Right lobe of liver (tissue), 6 donors: ENCODE measurements around the gene PVALEF. TPM values are rescaled to one million over a fixed set of nuclear protein-coding genes. Genes with fewer than 3 reads are reported as not detected.

Source experiments
- ATAC-seq, 4 donors: fragments of 200-7000 bp; cut with Tn5 transposase; one replicate each; pipeline ENCODE4 v1.9.1; 2020; ENCODE audit warnings: mild to moderate bottlenecking in 4 of 4, moderate library complexity in 4 of 4
- DNase-seq, 3 donors: peaks; one replicate each; pipeline ENCODE4 v3.0.0-alpha.2; 2020
- H3K27ac ChIP-seq, 3 donors: fragments of 200-600 bp; one replicate each; pipeline ENCODE4 v1.8.0; 2022
- H3K27me3 ChIP-seq, 2 donors: fragments of 200-600 bp; one replicate each; pipeline ENCODE4 v1.8.0; 2022
- H3K36me3 ChIP-seq, 4 donors: fragments of 200-600 bp; sonication (generic) in 1 of 4; one replicate each; pipeline versions ENCODE4 v1.5.1 to v1.8.0; 2017 to 2022; ENCODE audit warnings: control low read depth in 1 of 4
- H3K4me1 ChIP-seq, 4 donors: fragments of 200-600 bp; sonication (generic) in 1 of 4; one replicate each; pipeline versions ENCODE4 v1.5.1 to v1.8.0; 2017 to 2022; ENCODE audit warnings: control low read depth in 1 of 4
- H3K4me3 ChIP-seq, 3 donors: fragments of 200-600 bp; one replicate each; pipeline ENCODE4 v1.8.0; 2022
- H3K9me3 ChIP-seq, 4 donors: fragments of 200-600 bp; sonication (generic) in 1 of 4; one replicate each; pipeline versions ENCODE4 v1.5.1 to v1.8.0; 2017 to 2022; ENCODE audit warnings: control low read depth in 1 of 4
- CTCF ChIP-seq, 4 donors: fragments of 200-600 bp in 3 of 4; fragments of 450-650 bp in 1 of 4; IDR thresholded peaks; one replicate each; pipeline versions ENCODE4 v1.5.1 to v1.8.0; 2016 to 2022; ENCODE audit warnings: antibody characterized with exemption in 4 of 4, mild to moderate bottlenecking in 2 of 4
- POLR2A ChIP-seq: fragments of 450-650 bp; IDR thresholded peaks from one replicate; pipeline ENCODE4 v1.6.1; 2017; ENCODE audit warnings: antibody characterized with exemption, mild to moderate bottlenecking
- WGBS: methylation state at CpG from one replicate; pipeline ENCODE4 v1.1.6; 2018; ENCODE audit warnings: low coverage, low lambda C conversion rate; ENCODE audit not compliant: insufficient coverage; ENCODE audit errors: missing lambda C conversion rate; 5-methylcytosine and 5-hydroxymethylcytosine counted together
- intact Hi-C, 2 donors: fragments of 100-400 bp; cut with DNase I; formaldehyde crosslinking; loops; one replicate each; pipeline versions ENCODE4 v1.11.2 to v1.14.1; 2022
- microRNA counts: library from miRNA; unstranded; fragments of <30 nt; microRNA quantifications from one replicate; lab custom pipeline; 2016
- microRNA-seq, 2 donors: library from miRNA; unstranded; fragments of <30 nt; microRNA quantifications; one replicate each; pipeline ENCODE4, GENCODE V29; 2019 to 2020
- small RNA-seq, 2 experiments: library from RNA; depleted of rRNA; stranded (forward); fragments of <200 nt; gene quantifications; one replicate each; pipeline ENCODE3, GENCODE V24; 2016
- total RNA-seq, 6 experiments: library from RNA; depleted of rRNA in 2 of 6; stranded (reverse); fragments of >200 nt in 2 of 6; fragmentation: NEBNext Ultra II Directional in 3 of 6; extraction: Animal tissue kit (Norgen Biotek cat#: 25700) in 3 of 6; gene quantifications; one replicate each; pipeline versions ENCODE4 v1.1.0 to v1.2.4, GENCODE V29; 2016 to 2023
- donor health status: DM: no; HTN: yes; CAD: no.
- donor health status: DM: no; HTN: no; CAD: no.
- donor health status: DM: no; HTN: no; CAD: no.
- donor health status: DM: no; HTN: yes; CAD: no.
- donor health status: DM: no; HTN: yes; CAD: no.

The PVALEF gene
- total RNA-seq, 6 experiments from 2014 or later, result not detected

GRCh38 chr17:81231766-81232581 lies 66.7 kb downstream of the PVALEF start:
- intact Hi-C loops, result loop anchor here in 1 of 2 donors (10.0 kb wide), 1 partner anchor 87 kb away; no protein-coding TSS in a partner anchor
- Histone ChIP-seq H3K4me3 (no peak overlapping the region), H3K27ac (no peak overlapping the region), H3K27me3 (no peaks in the 10 kb centered on the region), H3K9me3 (no peaks in the 10 kb centered on the region), H3K4me1 (no peaks in the 10 kb centered on the region), H3K36me3 (peaks cover 0 to 20% (median 1%) of the 10 kb centered on the region in 4 donors)
- TF ChIP-seq CTCF (IDR thresholded peaks at IDR 0.05) (no peak), POLR2A (no peak)
- WGBS, result 100% methylated on average over 7 of the region's 43 CpGs
- no peak for DNase-seq
- ATAC-seq, result no peak

MicroRNAs encoded within 50 kb of the gene (microRNA counts, 767-probe panel; counts per million panel counts)
- microRNA hsa-miR-1250 (lab: Ali Mortazavi, UCI), result 237 counts per million
- 237 counts per million for microRNA hsa-miR-338-3p (lab: Ali Mortazavi, UCI)
- 237 counts per million for microRNA hsa-miR-338-5p (lab: Ali Mortazavi, UCI)
- microRNA hsa-miR-657 (lab: Ali Mortazavi, UCI), result 237 counts per million

Small RNA genes within 50 kb of the gene (microRNA-seq; reads per million reads assigned to microRNA genes)
- gene MIR1250 (0 reads per million in 2 donors), gene MIR3065 (0 reads per million in 2 donors), gene MIR338 (0 reads per million in 2 donors), gene MIR657 (0 reads per million in 2 donors)

Small RNA genes within 50 kb of the gene (small RNA-seq; reads per million reads assigned to genes)
- gene MIR1250 (0 reads per million in 2 experiments), gene MIR3065 (3.1 to 4.9 reads per million in 2 experiments), gene MIR657 (0 reads per million in 2 experiments)

Other genes with a start within 250 kb of the PVALEF start
- gene CHMP6, start 173.7 kb upstream of the PVALEF start, total RNA-seq, result 10 to 100 TPM; 13.4 to 27.8 (median 15.6) TPM
- 100 to 1,000 TPM in 1 of 6 experiments, 10 to 100 TPM in 5; 46.6 to 139 (median 63.3) TPM for gene BAIAP2, start 130.4 kb upstream of the PVALEF start, total RNA-seq
- gene AATK, start 714 bp downstream of the PVALEF start, total RNA-seq, result 1 to 10 TPM in 2 of 6 experiments, under 1 TPM in 4; 0.31 to 1.2 (median 0.86) TPM
- 1 to 10 TPM; 1.5 to 4.3 (median 2.1) TPM for gene CEP131, start 57.5 kb downstream of the PVALEF start, total RNA-seq
- 10 to 100 TPM; 11.9 to 27.6 (median 18.1) TPM for gene TEPSIN, start 73.5 kb downstream of the PVALEF start, total RNA-seq
- gene NDUFAF8, start 73.8 kb downstream of the PVALEF start, total RNA-seq, result 10 to 100 TPM; 15.7 to 35.9 (median 23.3) TPM
- gene SLC38A10, start 129.8 kb downstream of the PVALEF start, total RNA-seq, result 100 to 1,000 TPM in 1 of 6 experiments, 10 to 100 TPM in 5; 60.9 to 104 (median 86.1) TPM
- gene BAHCC1, start 229.9 kb downstream of the PVALEF start, total RNA-seq, result 1 to 10 TPM; 2.5 to 6.4 (median 4.9) TPM